Sigmoid colon (tissue), 7 donors: Measurements from ENCODE around the gene KIF3B. TPM values are rescaled to one million over a fixed set of nuclear protein-coding genes. Genes with fewer than 3 reads are reported as not detected.

Experiments
- DNase-seq: peaks from one replicate; pipeline ENCODE4 v3.0.0-alpha.2; 2019
- H3K27ac ChIP-seq, 4 donors: fragments of 200-600 bp; sonication (generic); one replicate each; pipeline ENCODE4 v1.5.1; 2016 to 2019; ENCODE audit warnings: mild to moderate bottlenecking in 1 of 4
- H3K27me3 ChIP-seq, 3 donors: fragments of 200-600 bp; sonication (generic); one replicate each; pipeline ENCODE4 v1.5.1; 2019; ENCODE audit warnings: mild to moderate bottlenecking in 1 of 3
- H3K36me3 ChIP-seq, 4 donors: fragments of 200-600 bp; sonication (generic); one replicate each; pipeline ENCODE4 v1.5.1; 2016 to 2019
- H3K4me1 ChIP-seq, 4 donors: fragments of 200-600 bp; sonication (generic); one replicate each; pipeline ENCODE4 v1.5.1; 2017 to 2019
- H3K4me3 ChIP-seq, 4 donors: fragments of 200-600 bp; sonication (generic); one replicate each; pipeline ENCODE4 v1.5.1; 2017 to 2019; ENCODE audit warnings: mild to moderate bottlenecking in 2 of 4, moderate library complexity in 1 of 4
- H3K9me3 ChIP-seq, 4 donors: fragments of 200-600 bp in 3 of 4; sonication (generic) in 3 of 4; one replicate each; pipeline versions ENCODE4 v1.5.1 to v1.6.1; 2013 to 2019
- EP300 ChIP-seq, 4 donors: sonication (generic); formaldehyde crosslinking; IDR thresholded peaks; one replicate each; pipeline ENCODE4 v1.6.1; 2017; ENCODE audit warnings: antibody characterized with exemption in 4 of 4
- POLR2A ChIP-seq, 2 donors: fragments of 450-650 bp; IDR thresholded peaks; one replicate each; pipeline ENCODE4 v1.6.1; 2016; ENCODE audit warnings: antibody characterized with exemption in 2 of 2, mild to moderate bottlenecking in 2 of 2, moderate library complexity in 2 of 2
- POLR2AphosphoS5 ChIP-seq, 4 donors: sonication (generic); formaldehyde crosslinking; IDR thresholded peaks; one replicate each; pipeline ENCODE4 v1.6.1; 2017; ENCODE audit warnings: antibody characterized with exemption in 4 of 4
- WGBS, 2 donors: extraction: QIAGEN DNeasy Blood & Tissue Kit; methylation state at CpG; one replicate each; pipeline ENCODE4 v1.1.7; 2013; 5-methylcytosine and 5-hydroxymethylcytosine counted together
- intact Hi-C: fragments of 100-400 bp; cut with DNase I; formaldehyde crosslinking; loops from one replicate; pipeline ENCODE4 v1.15.1; 2023
- polyA plus RNA-seq, 3 donors: library from polyadenylated mRNA; stranded (reverse); fragments of 200-250 nt; gene quantifications; one replicate each; pipeline ENCODE4 v1.2.3, GENCODE V29; 2013
- total RNA-seq, 4 donors: library from RNA; depleted of rRNA; stranded (reverse); fragments of >200 nt; gene quantifications; one replicate each; pipeline ENCODE4 v1.1.0, GENCODE V29; 2016
- TF ChIP-seq, protein P1 (sequence below), 4 experiments: fragments of 450-650 bp in 3 of 4; fragments of 200-600 bp in 1 of 4; IDR thresholded peaks; one replicate each; pipeline ENCODE4 v1.5.1; 2016 to 2019; ENCODE audit warnings: antibody characterized with exemption in 4 of 4, mild to moderate bottlenecking in 3 of 4, moderate library complexity in 2 of 4
- donor health status: healthy with polysubstance abuse.
- donor health status: Bipolar disorder and iron deficiency.
- donor health status: healthy.

The KIF3B gene
- total and polyA plus RNA-seq, 7 donors, result 16.1 to 45.8 (median 25.8) TPM

DNA sequence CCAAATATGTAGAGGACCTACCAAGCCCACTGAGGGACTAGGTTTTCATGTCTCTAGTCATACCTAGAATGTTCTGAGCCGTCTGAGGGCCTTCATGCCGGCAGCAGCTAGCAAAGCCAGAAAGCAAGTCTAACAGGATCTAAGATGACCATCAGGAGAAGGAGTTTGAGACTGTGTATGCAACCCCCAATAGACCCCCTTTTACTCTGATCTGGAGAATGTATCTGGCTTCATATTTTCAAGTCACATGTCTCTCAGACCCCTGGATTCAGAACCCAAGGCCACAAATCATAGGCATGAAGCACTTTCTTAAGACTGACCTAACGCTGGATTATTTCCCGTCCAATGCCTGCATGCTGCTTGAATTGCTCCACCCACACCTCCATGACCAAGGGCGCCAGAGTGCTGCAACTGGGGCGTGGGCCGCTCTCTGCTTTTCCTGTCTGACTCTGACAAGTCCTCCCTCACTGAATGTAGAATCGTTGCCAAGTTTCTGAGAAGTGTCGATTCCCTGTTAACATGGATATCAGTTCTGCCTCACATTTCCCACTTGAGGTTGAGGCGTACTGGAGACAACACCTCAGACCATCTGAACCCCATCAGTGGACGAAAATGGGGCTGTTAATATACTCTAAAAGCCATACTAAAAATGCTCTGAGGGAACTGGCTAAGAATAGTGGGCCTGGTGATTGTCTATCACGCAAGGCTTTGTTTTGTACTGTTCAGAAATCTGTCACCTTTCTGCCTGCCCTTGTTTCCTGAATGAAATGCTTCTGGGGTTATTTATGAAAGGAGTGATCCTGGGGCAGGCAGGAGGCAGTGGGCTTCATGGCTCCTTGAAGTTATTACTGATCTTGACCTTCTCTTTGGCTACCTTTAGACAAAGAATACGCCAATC lies 56.8 kb downstream of the KIF3B start:
- no peaks in the 10 kb centered on the region for H3K27me3 ChIP-seq
- H3K4me3 ChIP-seq, result no peak overlapping the region
- intact Hi-C loops, result loop anchor here (10.0 kb wide), 1 partner anchor 321 kb away; no protein-coding TSS in a partner anchor
- no peaks in the 10 kb centered on the region for H3K9me3 ChIP-seq
- H3K4me1 ChIP-seq, result peaks cover 0 to 9% (median 0%) of the 10 kb centered on the region in 4 donors
- peak overlapping the region in 1 of 4 donors; percentile 18 for H3K27ac ChIP-seq
- H3K36me3 ChIP-seq, result peaks cover 5 to 32% (median 8%) of the 10 kb centered on the region in 4 donors
- TF ChIP-seq POLR2A (IDR thresholded peaks at IDR 0.05), result no peak
- TF ChIP-seq, protein P1, sequence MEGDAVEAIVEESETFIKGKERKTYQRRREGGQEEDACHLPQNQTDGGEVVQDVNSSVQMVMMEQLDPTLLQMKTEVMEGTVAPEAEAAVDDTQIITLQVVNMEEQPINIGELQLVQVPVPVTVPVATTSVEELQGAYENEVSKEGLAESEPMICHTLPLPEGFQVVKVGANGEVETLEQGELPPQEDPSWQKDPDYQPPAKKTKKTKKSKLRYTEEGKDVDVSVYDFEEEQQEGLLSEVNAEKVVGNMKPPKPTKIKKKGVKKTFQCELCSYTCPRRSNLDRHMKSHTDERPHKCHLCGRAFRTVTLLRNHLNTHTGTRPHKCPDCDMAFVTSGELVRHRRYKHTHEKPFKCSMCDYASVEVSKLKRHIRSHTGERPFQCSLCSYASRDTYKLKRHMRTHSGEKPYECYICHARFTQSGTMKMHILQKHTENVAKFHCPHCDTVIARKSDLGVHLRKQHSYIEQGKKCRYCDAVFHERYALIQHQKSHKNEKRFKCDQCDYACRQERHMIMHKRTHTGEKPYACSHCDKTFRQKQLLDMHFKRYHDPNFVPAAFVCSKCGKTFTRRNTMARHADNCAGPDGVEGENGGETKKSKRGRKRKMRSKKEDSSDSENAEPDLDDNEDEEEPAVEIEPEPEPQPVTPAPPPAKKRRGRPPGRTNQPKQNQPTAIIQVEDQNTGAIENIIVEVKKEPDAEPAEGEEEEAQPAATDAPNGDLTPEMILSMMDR (IDR thresholded peaks at IDR 0.05), result no peak
- TF ChIP-seq EP300 (IDR thresholded peaks at IDR 0.05), result no peak
- no peak for TF ChIP-seq POLR2AphosphoS5 (IDR thresholded peaks at IDR 0.05)
- peak; percentile 69 for DNase-seq
- WGBS, 2 donors, result 39 to 61% methylated on average over 13 of the region's 13 CpGs

DNA sequence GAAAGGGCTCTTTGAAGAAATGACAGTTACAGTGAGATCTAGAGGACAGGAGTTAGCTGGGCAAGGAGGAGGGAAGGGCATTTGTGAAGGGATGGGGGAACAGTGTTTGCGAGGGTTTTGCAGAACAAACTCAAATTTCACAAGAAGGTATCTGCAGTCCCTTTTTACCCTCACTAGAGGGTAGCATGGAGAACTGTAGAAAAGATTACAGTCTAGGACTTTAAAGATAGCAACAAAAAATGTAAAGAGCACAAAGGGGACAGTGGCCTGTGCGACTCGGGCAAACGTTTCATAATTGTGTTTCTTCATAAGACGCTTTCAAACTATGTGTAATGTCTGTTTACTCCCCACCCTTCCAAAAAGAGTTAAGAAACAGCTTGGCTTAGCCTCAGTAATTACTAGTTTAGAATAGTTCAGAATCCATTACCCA lies 59.5 kb downstream of the KIF3B start:
- 19 to 28% methylated on average over 5 of the region's 5 CpGs for WGBS, 2 donors
- Histone ChIP-seq H3K27ac (no peak overlapping the region), H3K4me3 (no peak overlapping the region), H3K27me3 (no peaks in the 10 kb centered on the region), H3K36me3 (peaks cover 0 to 9% (median 0%) of the 10 kb centered on the region in 4 donors), H3K4me1 (peaks cover 0 to 9% (median 0%) of the 10 kb centered on the region in 4 donors), H3K9me3 (no peaks in the 10 kb centered on the region)
- no peak for DNase-seq
- no peak for TF ChIP-seq EP300 (IDR thresholded peaks at IDR 0.05)
- TF ChIP-seq, protein P1 (IDR thresholded peaks at IDR 0.05), result peak; percentile 33 to 59 (median 44)
- intact Hi-C loops, result loop anchor here (10.0 kb wide), 1 partner anchor 318 kb away; no protein-coding TSS in a partner anchor

DNA sequence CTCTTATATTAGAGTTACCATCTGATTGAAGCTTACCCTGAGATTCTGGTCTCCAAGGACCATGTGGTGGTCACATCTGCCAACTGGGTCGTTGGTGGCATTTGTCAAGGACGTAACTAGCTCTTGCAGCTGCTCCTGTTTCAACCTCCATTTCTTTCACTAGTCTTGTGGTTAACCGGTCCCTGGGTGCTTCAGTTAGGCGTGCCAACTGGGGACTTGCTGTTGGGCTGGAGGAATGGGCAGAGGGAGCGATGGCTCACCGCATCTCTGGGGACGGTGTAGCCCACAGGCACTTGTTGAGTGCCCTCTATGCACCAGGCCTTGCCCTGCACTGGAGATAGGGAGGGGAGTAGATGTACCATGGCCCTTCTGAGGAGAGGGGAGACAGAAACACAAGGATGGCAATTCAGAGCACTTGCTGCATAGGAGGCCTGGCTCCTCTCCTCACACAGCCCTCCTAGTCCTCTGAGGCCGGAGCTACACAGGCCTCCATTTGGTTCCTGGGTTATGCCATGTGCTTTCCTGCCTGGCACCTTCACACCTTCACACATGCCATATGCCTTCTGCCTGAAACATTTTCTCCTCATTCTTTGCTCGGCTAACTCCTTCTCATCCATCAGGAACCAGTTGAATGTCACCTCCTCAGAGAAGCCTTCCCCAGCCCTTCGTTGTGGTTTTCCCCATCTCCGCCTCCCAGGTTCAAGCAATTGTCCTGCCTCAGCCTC lies 60.6 kb downstream of the KIF3B start:
- H3K27ac ChIP-seq, result no peak overlapping the region
- no peak for DNase-seq
- TF ChIP-seq EP300 (IDR thresholded peaks at IDR 0.05) (no peak), POLR2A (IDR thresholded peaks at IDR 0.05) (no peak)
- TF ChIP-seq, protein P1 (IDR thresholded peaks at IDR 0.05), result no peak
- no peaks in the 10 kb centered on the region for H3K36me3 ChIP-seq
- H3K27me3 ChIP-seq, result no peaks in the 10 kb centered on the region
- 86 to 93% methylated on average over 11 of the region's 11 CpGs for WGBS, 2 donors
- intact Hi-C loops, result loop anchor here (10.0 kb wide), 1 partner anchor 317 kb away; no protein-coding TSS in a partner anchor
- no peaks in the 10 kb centered on the region for H3K9me3 ChIP-seq
- H3K4me3 ChIP-seq, result no peak overlapping the region
- peaks cover 0 to 4% (median 0%) of the 10 kb centered on the region in 4 donors for H3K4me1 ChIP-seq

DNA sequence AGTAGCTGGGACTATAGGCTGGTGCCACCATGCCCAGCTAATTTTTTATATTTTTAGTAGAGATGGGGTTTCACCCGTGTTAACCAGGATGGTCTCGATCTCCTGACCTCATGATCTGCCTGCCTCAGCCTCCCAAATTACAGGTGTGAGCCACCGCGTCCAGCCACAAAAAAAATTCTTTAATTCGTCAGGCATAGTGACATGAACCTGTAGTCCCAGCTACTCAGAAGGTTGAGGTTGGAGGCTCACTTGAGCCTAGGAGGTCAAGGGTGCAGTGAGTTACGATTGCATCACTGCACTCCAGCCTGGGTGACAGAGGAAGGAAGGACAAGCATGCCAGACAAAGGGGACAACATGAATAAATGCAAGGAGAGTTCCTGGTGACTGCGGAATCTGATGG lies 61.2 kb downstream of the KIF3B start:
- Histone ChIP-seq H3K9me3 (no peaks in the 10 kb centered on the region), H3K27ac (no peak overlapping the region), H3K4me1 (peaks cover 0 to 4% (median 0%) of the 10 kb centered on the region in 4 donors), H3K4me3 (no peak overlapping the region), H3K36me3 (no peaks in the 10 kb centered on the region), H3K27me3 (no peaks in the 10 kb centered on the region)
- intact Hi-C loops, result loop anchor here (10.0 kb wide), 1 partner anchor 316 kb away; no protein-coding TSS in a partner anchor
- 95 to 96% methylated on average over 7 of the region's 7 CpGs for WGBS, 2 donors
- no peak for DNase-seq
- TF ChIP-seq, protein P1 (IDR thresholded peaks at IDR 0.05), result no peak
- no peak for TF ChIP-seq EP300 (IDR thresholded peaks at IDR 0.05)
